ENCODE results near the gene MACO1.
A peak's percentile ranks its signal among the peaks of the same experiment; 100 is the strongest.
"Not testable (repeated sequence)": the region's sequence is repeated elsewhere in the genome, so short reads cannot be mapped to it uniquely, and the experiment has no call there.

MACO1 gene

DNA sequence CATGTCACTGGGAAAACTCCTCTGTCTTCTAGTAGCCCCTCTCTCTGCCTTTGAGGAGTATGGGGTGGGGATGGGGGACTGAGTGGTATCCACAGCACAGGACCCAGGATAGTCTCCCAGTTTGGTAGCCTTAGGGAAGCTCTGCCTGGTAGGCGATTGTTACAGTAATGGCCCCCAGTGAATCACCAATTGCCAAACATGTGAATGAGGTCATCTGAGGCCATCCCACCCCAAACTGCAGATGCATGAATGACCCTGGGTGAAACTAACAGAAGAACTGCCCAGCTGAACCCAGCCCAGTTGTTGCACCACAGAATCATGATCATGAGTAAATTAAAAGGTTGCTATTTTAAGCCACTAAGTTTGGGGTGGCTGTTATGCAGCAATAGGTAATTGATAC lies 16.1 kb upstream of the MACO1 start:
- not testable (repeated sequence) for DNase-seq (ENCODE audit: low spot score); H3K27ac ChIP-seq; H3K4me3 ChIP-seq

DNA sequence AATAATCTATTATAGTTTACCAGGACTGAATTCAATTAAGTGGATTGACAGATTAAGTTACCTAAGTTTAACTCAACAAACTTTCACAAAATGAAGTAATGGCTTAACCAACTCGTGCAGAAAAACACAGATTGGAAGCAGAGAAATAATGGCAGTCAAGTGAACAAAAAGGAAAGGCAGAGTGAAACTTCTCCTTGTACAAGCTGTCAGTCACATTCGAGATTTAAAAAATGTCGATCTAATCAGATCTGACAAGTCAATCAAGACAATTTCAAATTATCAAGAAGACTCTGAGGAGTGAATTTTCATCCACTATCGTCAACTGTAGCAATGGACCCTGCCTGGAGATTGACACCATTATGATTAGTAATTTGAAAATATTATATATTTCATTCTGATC lies 13.4 kb upstream of the MACO1 start:
- H3K27ac ChIP-seq; H3K4me3 ChIP-seq; DNase-seq (ENCODE audit: low spot score): not testable (repeated sequence)

DNA sequence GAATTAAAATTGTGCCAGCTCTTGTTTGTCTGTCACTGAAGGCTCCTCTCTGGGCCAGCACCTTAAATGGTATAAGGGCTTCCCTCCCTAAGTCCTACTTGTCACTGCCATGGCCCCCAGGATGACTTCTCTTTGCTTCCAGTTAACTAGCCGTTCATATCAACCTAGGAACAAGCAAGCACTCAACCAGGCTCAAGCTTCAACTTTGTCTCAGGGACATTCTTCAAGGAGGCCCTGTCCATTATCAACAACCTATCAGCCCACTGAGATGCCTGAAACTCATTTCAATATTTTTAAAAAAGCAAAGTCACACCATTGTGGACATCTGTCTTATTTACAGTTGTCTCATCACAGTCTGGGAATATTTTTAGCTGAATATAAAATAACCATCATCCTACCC lies 11.4 kb upstream of the MACO1 start:
- H3K4me3 ChIP-seq; DNase-seq (ENCODE audit: low spot score); H3K27ac ChIP-seq: not testable (repeated sequence)

DNA sequence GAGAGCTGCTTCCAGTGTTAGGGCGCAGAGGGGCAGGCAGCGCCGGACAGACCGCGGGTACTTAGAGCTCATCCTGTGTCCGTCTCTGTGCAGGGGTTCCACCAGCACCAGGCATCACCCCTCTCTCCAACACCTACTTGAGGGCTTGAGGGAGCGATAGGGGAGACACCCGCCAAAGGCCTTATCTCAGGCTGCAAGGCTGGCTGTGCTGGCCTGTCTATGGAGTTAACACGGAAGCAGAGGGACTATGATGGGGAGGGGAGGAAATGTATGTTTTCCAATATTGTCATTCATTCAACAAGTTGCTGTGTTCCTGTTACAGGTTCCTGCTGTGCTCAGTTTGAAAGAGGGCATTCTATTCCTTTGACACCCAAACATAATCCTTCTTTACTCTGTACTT lies 10.0 kb upstream of the MACO1 start, which contains the start of gene RHCE:
TSS of gene RHCE (minus strand) at position 111 of the 400 bp plus-strand sequence. CDS start at position 72, 39 bp downstream.
- DNase-seq (ENCODE audit: low spot score); H3K27ac ChIP-seq; H3K4me3 ChIP-seq: not testable (repeated sequence)

DNA sequence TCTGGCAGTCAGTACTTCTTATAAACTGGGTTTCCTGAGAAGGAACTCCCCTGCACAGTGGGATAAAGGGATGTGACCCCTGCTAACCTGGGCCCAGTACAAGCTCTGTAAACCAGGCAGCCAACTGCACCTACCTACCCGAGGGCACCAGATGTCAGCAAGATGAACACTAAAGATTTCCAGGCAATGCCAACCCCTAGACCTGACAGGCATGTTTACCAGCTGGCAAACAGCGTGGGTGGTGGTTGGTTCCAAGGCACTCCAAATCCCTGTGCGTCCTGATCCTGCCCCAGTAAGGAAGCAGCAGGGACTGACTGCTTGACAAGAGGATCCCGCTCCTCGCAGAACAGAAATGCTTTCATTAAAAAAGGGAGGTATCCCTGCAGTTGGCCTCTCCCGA lies 7.5 kb upstream of the MACO1 start:
- not testable (repeated sequence) for DNase-seq (ENCODE audit: low spot score); H3K27ac ChIP-seq; H3K4me3 ChIP-seq

DNA sequence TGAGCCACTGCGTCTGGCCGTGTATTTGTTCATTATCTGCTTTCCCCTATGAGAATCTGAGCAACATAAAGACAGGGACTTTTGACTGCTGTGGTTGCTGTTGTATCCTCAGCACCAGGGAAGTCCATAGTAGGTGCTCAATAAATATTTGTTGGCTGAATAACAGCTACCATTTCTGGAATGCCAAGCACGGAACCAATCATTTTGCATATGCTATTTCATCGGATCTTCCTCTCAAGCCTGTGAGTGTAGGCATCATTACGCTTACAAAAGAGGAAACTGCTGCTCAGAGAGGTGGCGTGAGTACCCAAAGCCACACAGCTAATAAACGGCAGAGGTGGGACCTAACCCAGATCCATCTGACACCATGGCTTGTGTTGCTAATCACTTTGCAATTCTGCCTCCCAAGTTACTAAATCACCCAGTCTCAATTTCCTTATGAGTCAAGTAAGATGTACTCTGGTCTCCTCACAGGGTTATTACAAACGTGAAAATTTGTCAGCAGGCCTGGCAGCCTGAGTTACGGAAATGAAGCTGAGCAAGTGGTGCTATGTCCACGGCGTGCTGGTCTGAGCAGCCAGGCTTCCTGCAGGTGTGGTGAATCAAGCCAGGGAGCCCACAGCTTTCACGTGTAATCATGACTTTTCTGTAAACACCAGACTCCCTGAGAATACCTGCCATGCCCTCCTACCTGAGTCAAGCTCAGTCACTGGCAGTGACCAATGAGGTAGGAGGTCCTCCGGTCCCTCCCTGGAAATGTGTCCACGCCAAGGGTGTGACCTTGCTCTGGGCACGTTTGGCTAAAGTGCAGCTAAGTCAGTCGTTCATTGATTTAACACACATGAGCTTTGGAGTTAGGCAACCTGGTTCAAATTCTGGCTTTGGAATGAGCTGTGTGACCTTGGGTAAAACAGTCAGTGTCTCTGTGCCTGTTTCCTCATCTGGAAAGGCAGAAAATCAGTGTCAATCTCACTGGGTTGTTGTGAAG lies 5.3 kb upstream of the MACO1 start:
- H3K27ac ChIP-seq, result no peak overlapping the region
- TF ChIP-seq, protein P1, sequence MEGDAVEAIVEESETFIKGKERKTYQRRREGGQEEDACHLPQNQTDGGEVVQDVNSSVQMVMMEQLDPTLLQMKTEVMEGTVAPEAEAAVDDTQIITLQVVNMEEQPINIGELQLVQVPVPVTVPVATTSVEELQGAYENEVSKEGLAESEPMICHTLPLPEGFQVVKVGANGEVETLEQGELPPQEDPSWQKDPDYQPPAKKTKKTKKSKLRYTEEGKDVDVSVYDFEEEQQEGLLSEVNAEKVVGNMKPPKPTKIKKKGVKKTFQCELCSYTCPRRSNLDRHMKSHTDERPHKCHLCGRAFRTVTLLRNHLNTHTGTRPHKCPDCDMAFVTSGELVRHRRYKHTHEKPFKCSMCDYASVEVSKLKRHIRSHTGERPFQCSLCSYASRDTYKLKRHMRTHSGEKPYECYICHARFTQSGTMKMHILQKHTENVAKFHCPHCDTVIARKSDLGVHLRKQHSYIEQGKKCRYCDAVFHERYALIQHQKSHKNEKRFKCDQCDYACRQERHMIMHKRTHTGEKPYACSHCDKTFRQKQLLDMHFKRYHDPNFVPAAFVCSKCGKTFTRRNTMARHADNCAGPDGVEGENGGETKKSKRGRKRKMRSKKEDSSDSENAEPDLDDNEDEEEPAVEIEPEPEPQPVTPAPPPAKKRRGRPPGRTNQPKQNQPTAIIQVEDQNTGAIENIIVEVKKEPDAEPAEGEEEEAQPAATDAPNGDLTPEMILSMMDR (IDR thresholded peaks at IDR 0.05), result no peak
- H3K4me3 ChIP-seq, result no peak overlapping the region
- no peak for DNase-seq (ENCODE audit: low spot score)

DNA sequence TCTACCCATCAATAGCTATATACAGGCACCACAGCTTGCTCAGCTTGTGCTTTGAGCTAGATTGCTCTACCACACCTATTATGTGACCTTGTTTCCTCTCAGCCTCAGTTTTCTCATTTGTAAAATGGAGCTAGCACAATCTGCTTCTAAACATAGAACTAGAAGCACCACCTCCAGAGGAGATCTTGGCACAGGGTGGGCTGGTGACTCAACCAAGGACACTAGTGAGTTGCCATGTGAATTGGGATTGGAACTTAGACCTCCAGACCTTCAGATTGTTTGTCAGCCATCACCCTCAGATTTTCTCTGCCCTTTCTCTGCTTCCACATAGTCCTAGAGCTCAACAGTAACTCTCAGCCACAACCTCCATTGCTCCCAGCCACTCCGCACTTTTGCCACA lies 3.0 kb upstream of the MACO1 start:
- Histone ChIP-seq H3K4me3 (no peak overlapping the region), H3K27ac (no peak overlapping the region)
- TF ChIP-seq, protein P1 (IDR thresholded peaks at IDR 0.05), result no peak
- DNase-seq (ENCODE audit: low spot score), result no peak

DNA sequence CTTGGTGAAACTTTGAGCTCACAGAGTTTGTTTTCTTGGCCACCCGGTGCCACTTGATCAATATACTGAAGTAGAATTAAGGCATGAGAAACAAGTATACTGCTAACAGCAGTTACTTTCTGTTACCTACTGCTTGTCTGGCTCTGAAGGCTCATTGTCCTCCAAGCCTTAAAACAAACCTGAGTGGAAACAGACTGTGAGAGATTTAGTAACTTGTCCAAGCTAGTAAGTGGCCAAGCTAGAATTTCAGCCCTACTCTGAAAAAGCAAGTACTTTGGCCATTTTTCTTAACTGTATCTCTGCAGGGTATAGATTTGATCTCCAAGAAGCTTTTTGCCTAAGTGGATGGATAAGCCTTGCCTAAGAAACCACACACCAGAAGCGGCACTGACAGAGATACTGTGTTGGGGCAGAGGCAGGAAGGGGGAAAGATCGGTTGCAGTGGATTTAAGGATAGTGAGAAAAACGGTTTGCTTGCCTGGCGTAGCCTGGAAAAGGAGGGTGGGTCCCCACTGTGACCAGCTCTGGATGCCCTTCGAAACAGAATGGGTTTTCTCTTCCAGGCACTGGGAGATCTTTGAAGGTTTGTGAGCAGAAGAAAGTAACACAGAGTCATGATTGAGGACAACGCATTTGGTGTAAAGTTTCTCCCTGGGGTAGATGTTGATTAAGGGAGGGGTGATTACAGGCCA lies 2.1 kb upstream of the MACO1 start:
- no peak for DNase-seq (ENCODE audit: low spot score)
- H3K27ac ChIP-seq, result no peak overlapping the region
- TF ChIP-seq, protein P1 (IDR thresholded peaks at IDR 0.05), result no peak

DNA sequence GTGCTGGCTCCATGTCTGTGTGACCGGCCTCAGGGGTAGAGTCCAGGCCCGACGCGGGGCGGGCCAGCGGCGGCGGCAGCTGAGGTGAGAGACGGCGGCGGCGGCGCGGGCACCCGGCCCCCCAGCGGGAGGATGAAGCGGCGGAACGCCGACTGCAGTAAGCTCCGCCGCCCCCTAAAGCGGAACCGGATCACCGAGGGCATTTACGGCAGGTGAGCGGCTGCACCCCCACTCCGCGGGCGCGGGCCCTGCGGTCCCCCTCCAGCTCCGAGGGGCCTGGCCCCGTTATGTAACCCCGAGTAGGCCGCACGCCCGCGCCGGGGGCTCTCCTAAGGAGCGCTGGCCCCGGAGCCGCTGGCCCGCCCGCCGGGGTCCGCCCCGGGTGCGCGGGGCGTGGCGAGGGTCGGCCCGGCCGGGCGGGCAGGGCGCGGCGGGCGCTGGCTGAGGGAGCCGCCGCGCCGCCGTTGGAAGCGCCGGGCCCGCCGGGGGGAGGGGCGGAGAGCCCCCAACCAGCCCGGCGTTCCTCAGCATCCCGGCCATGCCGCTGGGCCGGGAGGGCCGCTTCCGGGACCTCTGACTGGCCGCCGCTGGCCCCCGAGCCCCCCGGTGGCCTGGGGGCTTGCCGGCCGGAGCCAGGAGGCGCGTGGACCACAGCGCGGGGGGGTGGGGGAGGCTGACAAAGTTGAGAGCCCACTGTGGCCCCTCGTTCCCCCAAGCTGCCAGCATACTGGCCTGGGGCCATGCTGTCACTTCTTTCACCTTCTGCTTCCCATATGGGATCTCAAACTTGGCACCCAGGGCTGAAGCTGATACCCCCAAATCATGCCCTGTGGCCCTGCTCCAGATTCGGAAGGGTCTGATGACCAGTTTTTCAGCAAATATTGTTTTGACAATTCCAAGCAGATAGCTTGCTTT lies 527 bp downstream of the MACO1 start:
- TF ChIP-seq, protein P1 (IDR thresholded peaks at IDR 0.05), result no peak
- no peak for DNase-seq (ENCODE audit: low spot score)
- peak overlapping the region; percentile 94 to 97 for H3K27ac ChIP-seq

More for the DNA sequence above, 2.1 kb upstream of the MACO1 start:
- no peak overlapping the region for H3K4me3 ChIP-seq

More for the DNA sequence above, 527 bp downstream of the MACO1 start:
- H3K4me3 ChIP-seq, result peak overlapping the region; percentile 92
